Spleen (tissue), 11 donors: Measurements from ENCODE around the gene CADPS2. TPM values are rescaled to one million over a fixed set of nuclear protein-coding genes. Genes with fewer than 3 reads are reported as not detected.

ENCODE experiments used
- DNase-seq: peaks from one replicate; pipeline ENCODE4 v3.0.0-alpha.2; 2020
- H3K27ac ChIP-seq, 8 donors: fragments of 200-600 bp; sonication (generic) in 7 of 8; 1 replicate in 4 of 8; 2 replicates in 4 of 8; pipeline versions ENCODE4 v1.5.0 to v1.8.0; 2016 to 2021; ENCODE audit warnings: inconsistent platforms in 4 of 8, mild to moderate bottlenecking in 4 of 8, moderate library complexity in 1 of 8
- H3K27me3 ChIP-seq, 7 donors: fragments of 200-600 bp; sonication (generic) in 6 of 7; replicated peaks in 1 of 7; 1 replicate in 4 of 7; 2 replicates in 3 of 7; pipeline versions ENCODE4 v1.5.0 to v1.8.0; 2016 to 2021; ENCODE audit warnings: inconsistent platforms in 3 of 7, mild to moderate bottlenecking in 1 of 7
- H3K36me3 ChIP-seq, 6 donors: fragments of 200-600 bp; sonication (generic) in 5 of 6; 1 replicate in 4 of 6; 2 replicates in 2 of 6; pipeline versions ENCODE4 v1.5.0 to v1.8.0; 2016 to 2021; ENCODE audit warnings: inconsistent platforms in 2 of 6
- H3K4me1 ChIP-seq, 6 donors: fragments of 200-600 bp; sonication (generic) in 5 of 6; 1 replicate in 3 of 6; 2 replicates in 3 of 6; pipeline versions ENCODE4 v1.5.0 to v1.8.0; 2016 to 2021; ENCODE audit warnings: inconsistent platforms in 3 of 6
- H3K4me3 ChIP-seq, 8 donors: fragments of 200-600 bp; sonication (generic) in 7 of 8; 1 replicate in 4 of 8; 2 replicates in 4 of 8; pipeline versions ENCODE4 v1.5.0 to v1.8.0; 2016 to 2021; ENCODE audit warnings: inconsistent platforms in 4 of 8, mild to moderate bottlenecking in 4 of 8, moderate library complexity in 2 of 8
- H3K9me3 ChIP-seq, 8 donors: fragments of 200-600 bp; sonication (generic) in 7 of 8; 1 replicate in 4 of 8; 2 replicates in 4 of 8; pipeline versions ENCODE4 v1.5.0 to v1.8.0; 2016 to 2021; ENCODE audit warnings: inconsistent platforms in 4 of 8
- CTCF ChIP-seq, 11 experiments: fragments of 200-600 bp in 7 of 11; fragments of 450-650 bp in 4 of 11; sonication (generic) in 4 of 11; IDR thresholded peaks in 8 of 11; conservative IDR thresholded peaks in 3 of 11; 1 replicate in 7 of 11; 2 replicates in 4 of 11; pipeline versions ENCODE4 v1.4.0 to v1.8.0; 2016 to 2021; ENCODE audit warnings: antibody characterized with exemption in 11 of 11, inconsistent platforms in 4 of 11, mild to moderate bottlenecking in 1 of 11
- POLR2A ChIP-seq, 3 donors: fragments of 450-650 bp; IDR thresholded peaks; one replicate each; pipeline ENCODE4 v1.5.1; 2017; ENCODE audit warnings: antibody characterized with exemption in 3 of 3, mild to moderate bottlenecking in 1 of 3
- POLR2AphosphoS5 ChIP-seq, 3 donors: sonication (generic); formaldehyde crosslinking; IDR thresholded peaks; one replicate each; pipeline ENCODE4 v1.5.1; 2017; ENCODE audit warnings: antibody characterized with exemption in 3 of 3
- WGBS, 5 donors: extraction: QIAGEN DNeasy Blood & Tissue Kit in 3 of 5; methylation state at CpG; one replicate each; pipeline versions ENCODE4 v1.1.5 to v1.1.7; 2013 to 2018; 5-methylcytosine and 5-hydroxymethylcytosine counted together
- intact Hi-C: fragments of 100-400 bp; cut with DNase I; formaldehyde crosslinking; loops from one replicate; pipeline ENCODE4 v1.15.0; 2023; ENCODE audit warnings: low total_unique reads
- polyA plus RNA-seq, 3 donors: library from polyadenylated mRNA; stranded (reverse); fragments of 200-250 nt; gene quantifications; one replicate each; pipeline ENCODE4 v1.2.1, GENCODE V29; 2013
- total RNA-seq, 7 donors: library from RNA; depleted of rRNA in 3 of 7; stranded (reverse); fragments of >200 nt in 3 of 7; fragmentation: NEBNext Ultra II Directional in 4 of 7; extraction: Animal tissue kit (Norgen Biotek cat#: 25700) in 4 of 7; gene quantifications; one replicate each; pipeline versions ENCODE4 v1.1.0 to v1.2.1, GENCODE V29; 2016 to 2021
- donor health status: healthy with polysubstance abuse.
- donor health status: DM: no; HTN: no; CAD: no; lungs with moderate emphysema.
- donor health status: DM: no; HTN: no; CAD: no.
- donor health status: Bipolar disorder and iron deficiency.
- donor health status: healthy.
- donor health status: DM: no; HTN: no; CAD: no.
- donor health status: DM: yes; HTN: yes; CAD: no.

CADPS2 gene
- total and polyA plus RNA-seq, 10 donors: 2.4 to 19.3 (median 11.7) TPM

GRCh38 chr7:122616951-122617350 is 269.3 kb downstream of the CADPS2 start:
- 60 to 74% (median 71%) methylated on average over 3 of the region's 3 CpGs for WGBS, 5 donors
- intact Hi-C loops: no loop called here
- H3K36me3 ChIP-seq: no peaks in the 10 kb centered on the region
- H3K27ac ChIP-seq: no peak overlapping the region
- H3K4me3 ChIP-seq: no peak overlapping the region
- H3K27me3 ChIP-seq: no peaks in the 10 kb centered on the region
- H3K9me3 ChIP-seq: no peaks in the 10 kb centered on the region
- TF ChIP-seq CTCF (IDR thresholded peaks at IDR 0.05 in 8 of 11, conservative IDR thresholded peaks at IDR 0.05 in 3 of 11) (no peak), POLR2AphosphoS5 (IDR thresholded peaks at IDR 0.05) (no peak), POLR2A (IDR thresholded peaks at IDR 0.05) (no peak)
- no peaks in the 10 kb centered on the region for H3K4me1 ChIP-seq
- no peak for DNase-seq

GRCh38 chr7:122605929-122606328 is 280.3 kb downstream of the CADPS2 start:
- Histone ChIP-seq H3K9me3 (peaks cover 0 to 8% (median 4%) of the 10 kb centered on the region in 8 donors), H3K4me3 (no peak overlapping the region), H3K4me1 (no peaks in the 10 kb centered on the region), H3K27ac (no peak overlapping the region), H3K27me3 (no peaks in the 10 kb centered on the region), H3K36me3 (no peaks in the 10 kb centered on the region)
- TF ChIP-seq POLR2A (IDR thresholded peaks at IDR 0.05) (no peak), POLR2AphosphoS5 (IDR thresholded peaks at IDR 0.05) (no peak), CTCF (IDR thresholded peaks at IDR 0.05 in 8 of 11, conservative IDR thresholded peaks at IDR 0.05 in 3 of 11) (no peak)
- no peak for DNase-seq
- WGBS, 5 donors: 82 to 92% (median 90%) methylated on average over 2 of the region's 2 CpGs
- intact Hi-C loops: no loop called here

GRCh38 chr7:122604251-122604650 is 282.0 kb downstream of the CADPS2 start:
- no peak for TF ChIP-seq POLR2A (IDR thresholded peaks at IDR 0.05)
- TF ChIP-seq POLR2AphosphoS5 (IDR thresholded peaks at IDR 0.05): no peak
- TF ChIP-seq CTCF (IDR thresholded peaks at IDR 0.05 in 8 of 11, conservative IDR thresholded peaks at IDR 0.05 in 3 of 11): no peak

GRCh38 chr7:122602800-122603199 is 283.5 kb downstream of the CADPS2 start:
- TF ChIP-seq POLR2AphosphoS5 (IDR thresholded peaks at IDR 0.05) (no peak), POLR2A (IDR thresholded peaks at IDR 0.05) (no peak), CTCF (IDR thresholded peaks at IDR 0.05 in 8 of 11, conservative IDR thresholded peaks at IDR 0.05 in 3 of 11) (no peak)
- Histone ChIP-seq H3K4me3 (no peak overlapping the region), H3K9me3 (no peaks in the 10 kb centered on the region), H3K36me3 (no peaks in the 10 kb centered on the region), H3K4me1 (no peaks in the 10 kb centered on the region), H3K27ac (no peak overlapping the region), H3K27me3 (no peaks in the 10 kb centered on the region)
- DNase-seq: no peak
- intact Hi-C loops: no loop called here
- 37 to 77% (median 55%) methylated on average over 2 of the region's 2 CpGs for WGBS, 5 donors

More at GRCh38 chr7:122604251-122604650, 282.0 kb downstream of the CADPS2 start:
- intact Hi-C loops: no loop called here
- Histone ChIP-seq H3K9me3 (no peaks in the 10 kb centered on the region), H3K36me3 (no peaks in the 10 kb centered on the region), H3K4me1 (no peaks in the 10 kb centered on the region), H3K27ac (no peak overlapping the region), H3K27me3 (no peaks in the 10 kb centered on the region), H3K4me3 (no peak overlapping the region)
- no peak for DNase-seq
